Measurements from ENCODE around the gene DNM1. TPM values are rescaled to one million over a fixed set of nuclear protein-coding genes. Genes with fewer than 3 reads are reported as not detected.
A peak's percentile ranks its signal among the peaks of the same experiment; 100 is the strongest.
"Not testable (repeated sequence)": the region's sequence is repeated elsewhere in the genome, so short reads cannot be mapped to it uniquely, and the experiment has no call there.

Gene DNM1
- total RNA-seq, 4 donors from 2014 or later: 4.7 to 9.2 (median 5.4) TPM

GRCh38 chr9:128224877-128225276 is 21.7 kb downstream of the DNM1 start:
- H3K36me3 ChIP-seq: no peaks in the 10 kb centered on the region
- no peak for TF ChIP-seq POLR2A (IDR thresholded peaks at IDR 0.05)
- TF ChIP-seq CTCF (IDR thresholded peaks at IDR 0.05): no peak
- no peak for DNase-seq

GRCh38 chr9:128225770-128226411 is 22.7 kb downstream of the DNM1 start:
- Histone ChIP-seq H3K27me3 (no peaks in the 10 kb centered on the region), H3K27ac (no peak overlapping the region), H3K4me3 (replicated peaks in 1 of 3) (no peak overlapping the region), H3K9me3 (no peaks in the 10 kb centered on the region), H3K4me1 (no peaks in the 10 kb centered on the region), H3K36me3 (no peaks in the 10 kb centered on the region)
- WGBS, 2 donors: 72 to 87% methylated on average over 18 to 19 of the region's 19 CpGs
- DNase-seq: no peak
- TF ChIP-seq CTCF (IDR thresholded peaks at IDR 0.05): no peak
- TF ChIP-seq POLR2A (IDR thresholded peaks at IDR 0.05): no peak
- intact Hi-C loops (cut with DNase I): no loop called here

More at GRCh38 chr9:128224877-128225276, 21.7 kb downstream of the DNM1 start:
- no peaks in the 10 kb centered on the region for H3K4me1 ChIP-seq
- no peak overlapping the region for H3K4me3 ChIP-seq (replicated peaks in 1 of 3)
- H3K27ac ChIP-seq: no peak overlapping the region
- no peaks in the 10 kb centered on the region for H3K9me3 ChIP-seq
- intact Hi-C loops (cut with DNase I): no loop called here
- 88 to 91% methylated on average over 7 of the region's 7 CpGs for WGBS, 2 donors
- H3K27me3 ChIP-seq: no peaks in the 10 kb centered on the region

DNA sequence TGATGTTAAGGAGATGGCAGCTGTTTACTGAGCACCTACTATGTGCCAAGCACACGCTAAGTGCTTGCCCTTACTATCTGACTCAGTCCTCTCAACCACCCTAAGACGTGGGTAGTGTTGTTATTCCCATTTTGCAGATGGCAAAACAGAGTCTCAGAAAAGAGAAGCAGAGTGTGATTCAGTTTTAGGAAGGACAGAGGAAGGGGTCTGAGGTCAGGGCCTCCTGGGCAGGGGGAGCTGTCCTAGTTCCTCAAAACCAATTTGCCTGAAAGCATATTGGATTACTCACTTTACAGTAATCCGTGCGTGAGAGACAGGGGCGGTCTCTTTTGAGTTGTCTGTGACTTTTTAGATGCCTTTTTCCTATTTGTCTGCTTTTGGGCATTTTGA is 23.2 kb downstream of the DNM1 start:
- no peak for DNase-seq
- Histone ChIP-seq H3K27ac (no peak overlapping the region), H3K4me3 (replicated peaks in 1 of 3) (no peak overlapping the region), H3K27me3 (no peaks in the 10 kb centered on the region), H3K36me3 (no peaks in the 10 kb centered on the region), H3K4me1 (no peaks in the 10 kb centered on the region), H3K9me3 (no peaks in the 10 kb centered on the region)
- WGBS, 2 donors: 78 to 93% methylated on average over 5 of the region's 5 CpGs
- TF ChIP-seq POLR2A (IDR thresholded peaks at IDR 0.05): no peak
- no peak for TF ChIP-seq CTCF (IDR thresholded peaks at IDR 0.05)
- intact Hi-C loops (cut with DNase I): no loop called here

- H3K36me3 ChIP-seq; H3K4me1 ChIP-seq; intact Hi-C loops (cut with DNase I); H3K27ac ChIP-seq; H3K27me3 ChIP-seq; H3K4me3 ChIP-seq (replicated peaks in 1 of 3); H3K9me3 ChIP-seq; DNase-seq: not testable (repeated sequence)
- WGBS, 2 donors: 81 to 82% methylated on average over 7 of the region's 7 CpGs
Observed at GRCh38 chr9:128230897-128231296, 27.7 kb downstream of the DNM1 start.

- intact Hi-C loops (cut with DNase I): no loop called here
- no peak for TF ChIP-seq POLR2A (IDR thresholded peaks at IDR 0.05)
- TF ChIP-seq CTCF (IDR thresholded peaks at IDR 0.05): no peak
- Histone ChIP-seq H3K27ac (peak overlapping the region in 1 of 3 donors; percentile 52), H3K4me3 (replicated peaks in 1 of 3) (no peak overlapping the region), H3K27me3 (no peaks in the 10 kb centered on the region), H3K36me3 (no peaks in the 10 kb centered on the region), H3K9me3 (no peaks in the 10 kb centered on the region), H3K4me1 (no peaks in the 10 kb centered on the region)
- 68 to 71% methylated on average over 15 to 16 of the region's 16 CpGs for WGBS, 2 donors
- DNase-seq: no peak
Observed at GRCh38 chr9:128231638-128232527, 28.7 kb downstream of the DNM1 start.

Data from thyroid gland (tissue), 4 donors.